ENCODE data around the gene FGF5. TPM values are rescaled to one million over a fixed set of nuclear protein-coding genes. Genes with fewer than 3 reads are reported as not detected.

The FGF5 gene
- total RNA-seq (2021; ENCODE audit: unreplicated experiment): not detected
- not detected in 2 replicates for polyA plus RNA-seq (2012)
- percentile 6 among the genes with signal in this experiment for Bru-seq, nascent RNA
- percentile 4 among the genes with signal in this experiment for BruChase-seq, experiment 1, labeled RNA remaining after a 6-hour chase
- not detected for BruChase-seq, experiment 2, labeled RNA remaining after a 2-hour chase
- long read RNA-seq: 0 reads

- DNase-seq (ENCODE audit: low read depth, low spot score) (no peak), ATAC-seq (no peak)
- Histone ChIP-seq H3K27me3 (ENCODE audit: insufficient read depth, low read length) (peaks cover 46% of the 10 kb centered on the region), H3K4me2 (ENCODE audit: low read length) (no peak within 1 kb of the TSS), H3K36me3 (ENCODE audit: control insufficient read depth in 1 of 2, insufficient read depth in 2 of 2, low read length in 2 of 2) (no peaks in the 10 kb centered on the region), H3K79me2 (ENCODE audit: insufficient read depth, low read length) (no peaks in the 10 kb centered on the region), H3K4me3 (replicated peaks in 1 of 2; ENCODE audit: low read depth in 1 of 2, low read length in 2 of 2) (no peak within 1 kb of the TSS), H4K20me1 (ENCODE audit: insufficient read depth) (no peaks in the 10 kb centered on the region), H3K27ac (ENCODE audit: low read depth, low read length) (no peak within 1 kb of the TSS), H3K4me1 (ENCODE audit: control insufficient read depth in 1 of 2, insufficient read depth in 2 of 2, low read length in 2 of 2) (no peaks in the 10 kb centered on the region), H3K9me3 (ENCODE audit: control insufficient read depth in 1 of 2, insufficient read depth in 1 of 2, low read depth in 1 of 2, low read length in 2 of 2) (no peaks in the 10 kb centered on the region), H3K9ac (ENCODE audit: low read length) (no peak within 1 kb of the TSS), H3K9me2 (ENCODE audit: insufficient read depth) (no peaks in the 10 kb centered on the region), H2AFZ (ENCODE audit: low read depth, low read length, poor library complexity, severe bottlenecking) (no peak within 1 kb of the TSS)
- ChIA-PET POLR2A (no interaction called here), CTCF (no interaction called here), RAD21 (ENCODE audit: low non-redundant PET in 1 of 2, low total read pairs in 2 of 2, uncharacterized antibody in 2 of 2, unreplicated experiment in 2 of 2) (no interaction called here)
- BruUV-seq (replicated peaks): no TSS peak
- TF ChIP-seq CTCF (IDR thresholded peaks at IDR 0.05 in 2 of 3, conservative IDR thresholded peaks at IDR 0.05 in 1 of 3; ENCODE audit: borderline replicate concordance in 1 of 3, insufficient read depth in 1 of 3, low read depth in 2 of 3, low read length in 2 of 3) (no peak), FOSL1 (IDR thresholded peaks at IDR 0.05; ENCODE audit: low read depth) (no peak), ZNF274 (IDR thresholded peaks at IDR 0.05; ENCODE audit: low read depth, low read length) (no peak), SIN3A (IDR thresholded peaks at IDR 0.05; ENCODE audit: low read depth) (no peak), YY1 (IDR thresholded peaks at IDR 0.05; ENCODE audit: extremely low read depth, insufficient replicate concordance, low read depth, low read length) (no peak), REST (IDR thresholded peaks at IDR 0.05; ENCODE audit: low read depth) (no peak)
- TF ChIP-seq, protein P1, sequence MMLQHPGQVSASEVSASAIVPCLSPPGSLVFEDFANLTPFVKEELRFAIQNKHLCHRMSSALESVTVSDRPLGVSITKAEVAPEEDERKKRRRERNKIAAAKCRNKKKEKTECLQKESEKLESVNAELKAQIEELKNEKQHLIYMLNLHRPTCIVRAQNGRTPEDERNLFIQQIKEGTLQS (IDR thresholded peaks at IDR 0.05): no peak
- intact Hi-C loops (cut with micrococcal nuclease): no loop called here
These were observed at the start of gene FGF5 for GRCh38 chr4:80266253-80266901. Gene FGF5 (plus strand): TSS chr4:80266664. CDS start chr4:80266825, 161 bp downstream.
